CD8-positive, alpha-beta memory T cell (primary cell): ENCODE measurements around the gene ARMC3. TPM values are rescaled to one million over a fixed set of nuclear protein-coding genes. Genes with fewer than 3 reads are reported as not detected.

Experiments
- CTCF ChIA-PET: fragments of 350-600 bp; sonication (Branson Sonifier 250); formaldehyde crosslinking; loops from one replicate; lab custom pipeline; 2021; ENCODE audit warnings: antibody characterized with exemption; lab: Charles Lee
- POLR2A ChIA-PET: fragments of 350-600 bp; sonication (Branson Sonifier 250); formaldehyde crosslinking; loops from one replicate; lab custom pipeline; 2021; ENCODE audit warnings: antibody characterized with exemption; lab: Charles Lee
- DNase-seq, 5 donors: peaks; one replicate each; pipeline versions ENCODE4 v3.0.0 to v3.0.0-alpha.2; 2020 to 2022; ENCODE audit warnings: mixed read lengths in 1 of 5
- H3K27ac ChIP-seq: one replicate; pipeline ENCODE4 v1.7.0; 2013; ENCODE audit warnings: low read depth, mild to moderate bottlenecking, low read length, moderate library complexity
- H3K27me3 ChIP-seq: 2 replicates; pipeline ENCODE4 v1.7.0; 2013; ENCODE audit warnings: low read length, mild to moderate bottlenecking; ENCODE audit not compliant: insufficient read depth, poor library complexity, severe bottlenecking
- H3K36me3 ChIP-seq: 2 replicates; pipeline ENCODE4 v1.7.0; 2013; ENCODE audit warnings: mild to moderate bottlenecking, low read length, moderate library complexity; ENCODE audit not compliant: insufficient read depth
- H3K4me1 ChIP-seq: 2 replicates; pipeline ENCODE4 v1.7.0; 2013; ENCODE audit warnings: mild to moderate bottlenecking, low read length, moderate library complexity; ENCODE audit not compliant: insufficient read depth
- H3K4me3 ChIP-seq: 2 replicates; pipeline ENCODE4 v1.7.0; 2013; ENCODE audit warnings: mild to moderate bottlenecking, low read length
- H3K9me3 ChIP-seq: 2 replicates; pipeline ENCODE4 v1.7.0; 2013; ENCODE audit warnings: mild to moderate bottlenecking, low read length
- H3K27ac Mint-ChIP-seq, 8 donors: one replicate each; pipeline ENCODE4 v1.8.0; 2020 to 2021; ENCODE audit warnings: mixed read lengths in 8 of 8, mild to moderate bottlenecking in 6 of 8, inconsistent platforms in 3 of 8, moderate library complexity in 3 of 8
- H3K27me3 Mint-ChIP-seq, 2 donors: one replicate each; pipeline ENCODE4 v1.8.0; 2020 to 2021; ENCODE audit warnings: mixed read lengths in 2 of 2, mild to moderate bottlenecking in 1 of 2, moderate library complexity in 1 of 2
- H3K36me3 Mint-ChIP-seq, 3 donors: one replicate each; pipeline ENCODE4 v1.8.0; 2020 to 2021; ENCODE audit warnings: mixed read lengths in 3 of 3, inconsistent platforms in 1 of 3, mild to moderate bottlenecking in 1 of 3
- H3K4me1 Mint-ChIP-seq, 3 donors: one replicate each; pipeline ENCODE4 v1.8.0; 2020 to 2021; ENCODE audit warnings: mixed read lengths in 3 of 3, inconsistent platforms in 1 of 3, mild to moderate bottlenecking in 1 of 3
- H3K4me3 Mint-ChIP-seq, 7 donors: one replicate each; pipeline ENCODE4 v1.8.0; 2020 to 2021; ENCODE audit warnings: mixed read lengths in 7 of 7, mild to moderate bottlenecking in 6 of 7, moderate library complexity in 4 of 7, inconsistent platforms in 2 of 7
- H3K9me3 Mint-ChIP-seq, 5 donors: one replicate each; pipeline ENCODE4 v1.8.0; 2020 to 2022; ENCODE audit warnings: mixed read lengths in 5 of 5, mild to moderate bottlenecking in 3 of 5, moderate library complexity in 2 of 5, inconsistent platforms in 1 of 5
- polyA plus RNA-seq: library from polyadenylated mRNA; unstranded; fragments of 300-500 nt; fragmentation: Illumina TruSeq; gene quantifications from one replicate; pipeline ENCODE4 v1.2.3, GENCODE V29; 2021
- total RNA-seq, 2 experiments: library from RNA; stranded (reverse); gene quantifications; one replicate each; pipeline ENCODE4 v1.2.3, GENCODE V29; 2021

Gene ARMC3
- total and polyA plus RNA-seq, 3 experiments from 2014 or later, result not detected

- Mint-ChIP-seq H3K4me3 (no peak overlapping the region), H3K27me3 (peaks cover 11 to 33% of the 10 kb centered on the region in 2 donors), H3K9me3 (peaks cover 0 to 2% (median 0%) of the 10 kb centered on the region in 5 donors), H3K27ac (no peak overlapping the region), H3K36me3 (peaks cover 0 to 2% (median 0%) of the 10 kb centered on the region in 3 donors), H3K4me1 (no peaks in the 10 kb centered on the region)
- Histone ChIP-seq H3K9me3 (no peaks in the 10 kb centered on the region), H3K27me3 (no peaks in the 10 kb centered on the region), H3K4me3 (no peak overlapping the region), H3K4me1 (no peaks in the 10 kb centered on the region), H3K36me3 (no peaks in the 10 kb centered on the region), H3K27ac (no peak overlapping the region)
- no peak for DNase-seq
- ChIA-PET POLR2A (no interaction called here), CTCF (no interaction called here)
These were observed 118.2 kb downstream of the ARMC3 start for GRCh38 chr10:23046027-23046426.

GRCh38 chr10:23047201-23048050, 119.6 kb downstream of the ARMC3 start:
- H3K36me3 ChIP-seq, result no peaks in the 10 kb centered on the region
- Mint-ChIP-seq H3K4me3 (no peak overlapping the region), H3K36me3 (peaks cover 0 to 2% (median 0%) of the 10 kb centered on the region in 3 donors), H3K9me3 (peaks cover 0 to 2% (median 0%) of the 10 kb centered on the region in 5 donors), H3K27ac (no peak overlapping the region), H3K27me3 (peaks cover 9 to 40% of the 10 kb centered on the region in 2 donors), H3K4me1 (no peaks in the 10 kb centered on the region)
- H3K27me3 ChIP-seq, result no peaks in the 10 kb centered on the region
- no peak for DNase-seq
- ChIA-PET CTCF (no interaction called here), POLR2A (no interaction called here)
- no peak overlapping the region for H3K4me3 ChIP-seq
- peak overlapping the region; percentile 38 for H3K27ac ChIP-seq
- H3K9me3 ChIP-seq, result no peaks in the 10 kb centered on the region
- H3K4me1 ChIP-seq, result no peaks in the 10 kb centered on the region

- H3K9me3 ChIP-seq, result no peaks in the 10 kb centered on the region
- no peaks in the 10 kb centered on the region for H3K4me1 ChIP-seq
- H3K27me3 ChIP-seq, result no peaks in the 10 kb centered on the region
- peaks cover 10 to 40% of the 10 kb centered on the region in 2 donors for H3K27me3 Mint-ChIP-seq
- DNase-seq, result no peak
- ChIA-PET POLR2A (no interaction called here), CTCF (no interaction called here)
- H3K9me3 Mint-ChIP-seq, result peaks cover 0 to 2% (median 0%) of the 10 kb centered on the region in 5 donors
- H3K27ac Mint-ChIP-seq, result peak overlapping the region in 1 of 8 donors; percentile 44
- peak overlapping the region; percentile 43 for H3K27ac ChIP-seq
- H3K4me3 ChIP-seq, result no peak overlapping the region
- H3K4me1 Mint-ChIP-seq, result no peaks in the 10 kb centered on the region
- no peak overlapping the region for H3K4me3 Mint-ChIP-seq
- H3K36me3 ChIP-seq, result no peaks in the 10 kb centered on the region
- peaks cover 0 to 2% (median 0%) of the 10 kb centered on the region in 3 donors for H3K36me3 Mint-ChIP-seq
These were observed 120.3 kb downstream of the ARMC3 start for GRCh38 chr10:23048191-23048590.

- Mint-ChIP-seq H3K4me3 (no peak overlapping the region), H3K9me3 (peaks cover 0 to 2% (median 0%) of the 10 kb centered on the region in 5 donors), H3K36me3 (peaks cover 0 to 2% (median 0%) of the 10 kb centered on the region in 3 donors), H3K27ac (no peak overlapping the region), H3K27me3 (peaks cover 20 to 52% of the 10 kb centered on the region in 2 donors), H3K4me1 (no peaks in the 10 kb centered on the region)
- H3K27me3 ChIP-seq, result no peaks in the 10 kb centered on the region
- H3K27ac ChIP-seq, result peak overlapping the region; percentile 13
- no peaks in the 10 kb centered on the region for H3K4me1 ChIP-seq
- no peak overlapping the region for H3K4me3 ChIP-seq
- H3K9me3 ChIP-seq, result no peaks in the 10 kb centered on the region
- POLR2A ChIA-PET, result no interaction called here
- CTCF ChIA-PET, result no interaction called here
- no peak for DNase-seq
- no peaks in the 10 kb centered on the region for H3K36me3 ChIP-seq
These were observed 123.4 kb downstream of the ARMC3 start for GRCh38 chr10:23051278-23051677.

DNA sequence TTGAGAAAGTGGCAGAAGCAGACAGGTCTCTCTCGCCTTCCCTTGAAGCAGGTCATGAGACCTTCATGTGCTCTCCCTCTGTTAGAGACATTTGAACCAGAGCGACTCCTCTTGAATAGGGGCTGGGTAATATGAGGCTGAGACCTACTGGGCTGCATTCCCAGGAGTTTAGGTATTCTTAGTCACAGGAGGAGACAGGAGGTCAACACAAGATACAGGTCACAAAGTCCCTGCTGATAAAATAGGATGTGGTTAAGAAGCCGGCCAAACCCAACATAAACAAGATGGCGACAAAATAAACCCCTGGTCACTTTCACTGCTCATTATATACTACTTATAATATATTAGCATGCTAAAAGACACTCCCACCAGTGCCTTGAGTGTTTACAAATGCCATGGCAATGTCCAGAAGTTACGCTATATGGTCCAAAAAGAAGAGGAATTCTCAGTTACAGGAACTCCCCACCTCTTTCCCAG, 124.0 kb downstream of the ARMC3 start:
- no peak for DNase-seq
- POLR2A ChIA-PET, result no interaction called here
- no peak overlapping the region for H3K4me3 ChIP-seq
- H3K27me3 ChIP-seq, result no peaks in the 10 kb centered on the region
- H3K9me3 Mint-ChIP-seq, result peaks cover 0 to 2% (median 0%) of the 10 kb centered on the region in 5 donors
- no peak overlapping the region for H3K27ac Mint-ChIP-seq
- H3K9me3 ChIP-seq, result no peaks in the 10 kb centered on the region
- no peaks in the 10 kb centered on the region for H3K36me3 ChIP-seq
- peaks cover 0 to 2% (median 0%) of the 10 kb centered on the region in 3 donors for H3K36me3 Mint-ChIP-seq
- no peaks in the 10 kb centered on the region for H3K4me1 Mint-ChIP-seq
- H3K4me3 Mint-ChIP-seq, result no peak overlapping the region
- CTCF ChIA-PET, result no interaction called here
- H3K4me1 ChIP-seq, result no peaks in the 10 kb centered on the region
- peaks cover 21 to 59% of the 10 kb centered on the region in 2 donors for H3K27me3 Mint-ChIP-seq
- H3K27ac ChIP-seq, result peak overlapping the region; percentile 13

DNA sequence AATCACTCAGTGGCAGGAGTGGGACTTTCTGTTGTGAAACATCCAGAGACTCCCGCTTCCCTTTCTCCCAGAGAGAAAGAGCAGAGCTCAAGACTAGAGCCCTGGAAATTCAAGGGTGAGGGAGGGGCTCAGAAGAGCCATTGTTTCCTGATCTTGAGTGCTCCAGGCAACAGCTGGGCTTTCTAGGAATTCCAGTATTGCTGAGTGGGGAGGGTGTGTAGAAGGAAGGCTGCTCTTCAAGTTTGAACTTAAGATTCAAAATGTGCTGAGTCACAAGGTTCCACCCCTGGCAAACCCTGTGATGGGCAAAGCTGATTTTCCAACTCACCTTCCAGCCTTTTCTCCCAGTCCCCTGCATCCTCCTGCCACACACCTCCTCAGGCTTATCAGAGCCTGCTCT, 125.2 kb downstream of the ARMC3 start:
- Mint-ChIP-seq H3K36me3 (peaks cover 0 to 2% (median 0%) of the 10 kb centered on the region in 3 donors), H3K27me3 (peaks cover 25 to 57% of the 10 kb centered on the region in 2 donors), H3K27ac (peak overlapping the region in 1 of 8 donors; percentile 43), H3K4me1 (no peaks in the 10 kb centered on the region), H3K9me3 (peaks cover 0 to 2% (median 0%) of the 10 kb centered on the region in 5 donors), H3K4me3 (no peak overlapping the region)
- no peaks in the 10 kb centered on the region for H3K9me3 ChIP-seq
- CTCF ChIA-PET, result no interaction called here
- no peak overlapping the region for H3K4me3 ChIP-seq
- H3K36me3 ChIP-seq, result no peaks in the 10 kb centered on the region
- DNase-seq, result no peak
- no peaks in the 10 kb centered on the region for H3K27me3 ChIP-seq
- no peaks in the 10 kb centered on the region for H3K4me1 ChIP-seq
- H3K27ac ChIP-seq, result no peak overlapping the region
- POLR2A ChIA-PET, result no interaction called here

DNA sequence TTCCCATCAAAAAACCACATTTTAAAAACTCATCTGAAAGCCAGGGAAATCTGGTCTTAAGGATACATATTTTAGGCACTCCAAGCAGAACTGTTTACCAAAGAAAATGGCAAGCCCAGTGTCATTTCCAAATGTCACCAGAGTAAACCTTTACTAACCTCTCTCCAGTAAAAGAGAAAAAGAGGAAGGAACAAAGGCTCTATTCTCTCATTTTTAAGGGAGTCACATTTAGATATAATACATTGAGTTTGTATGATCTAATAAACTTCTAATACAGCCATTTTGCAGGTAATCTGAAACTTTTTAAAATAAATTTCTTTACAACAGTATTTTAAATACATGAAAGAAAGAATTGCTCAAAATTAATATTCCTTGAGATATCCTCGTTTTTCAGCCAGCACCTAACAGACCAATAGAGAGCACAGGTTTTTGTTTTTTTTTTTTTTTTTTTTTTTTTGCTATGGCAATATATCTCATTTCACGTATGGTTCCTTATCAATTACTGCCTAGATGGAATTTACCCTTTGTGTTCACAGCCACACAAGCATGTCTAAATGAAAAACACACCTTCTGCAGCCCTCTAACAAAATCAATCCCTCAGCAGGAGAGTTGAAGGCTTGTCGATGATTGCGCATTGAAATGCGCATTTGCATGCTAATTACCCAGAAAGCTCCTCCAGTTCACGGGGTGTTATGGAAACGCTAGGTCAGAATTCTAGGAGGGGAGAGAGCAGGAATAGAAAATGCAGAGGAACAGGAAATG, 127.8 kb downstream of the ARMC3 start:
- no peaks in the 10 kb centered on the region for H3K4me1 ChIP-seq
- no peak overlapping the region for H3K4me3 Mint-ChIP-seq
- H3K27me3 ChIP-seq, result no peaks in the 10 kb centered on the region
- DNase-seq, result no peak
- no peaks in the 10 kb centered on the region for H3K9me3 ChIP-seq
- H3K27ac Mint-ChIP-seq, result no peak overlapping the region
- H3K27me3 Mint-ChIP-seq, result peaks cover 26 to 59% of the 10 kb centered on the region in 2 donors
- H3K4me1 Mint-ChIP-seq, result no peaks in the 10 kb centered on the region
- no peak overlapping the region for H3K4me3 ChIP-seq
- H3K9me3 Mint-ChIP-seq, result peaks cover 4 to 13% (median 9%) of the 10 kb centered on the region in 5 donors
- POLR2A ChIA-PET, result no interaction called here
- no peaks in the 10 kb centered on the region for H3K36me3 Mint-ChIP-seq
- peak overlapping the region; percentile 12 for H3K27ac ChIP-seq
- CTCF ChIA-PET, result no interaction called here
- H3K36me3 ChIP-seq, result no peaks in the 10 kb centered on the region

GRCh38 chr10:23056186-23056579, 128.3 kb downstream of the ARMC3 start:
- DNase-seq, result no peak
- Histone ChIP-seq H3K27ac (no peak overlapping the region), H3K9me3 (no peaks in the 10 kb centered on the region), H3K4me3 (no peak overlapping the region), H3K36me3 (no peaks in the 10 kb centered on the region), H3K4me1 (no peaks in the 10 kb centered on the region), H3K27me3 (no peaks in the 10 kb centered on the region)
- ChIA-PET POLR2A (no interaction called here), CTCF (no interaction called here)
- Mint-ChIP-seq H3K9me3 (peaks cover 4 to 13% (median 9%) of the 10 kb centered on the region in 5 donors), H3K4me1 (no peaks in the 10 kb centered on the region), H3K27me3 (peaks cover 28 to 57% of the 10 kb centered on the region in 2 donors), H3K4me3 (no peak overlapping the region), H3K36me3 (no peaks in the 10 kb centered on the region), H3K27ac (no peak overlapping the region)
